ENCODE results near the gene PBRM1. TPM values are rescaled to one million over a fixed set of nuclear protein-coding genes. Genes with fewer than 3 reads are reported as not detected.

Gene PBRM1
- total and polyA plus RNA-seq, 2 of the 13 experiments (the other 11 are each of a cell fraction or from before 2014, with no cell fraction given), result 10.9 to 33.2 TPM

GRCh38 chr3:52507359-52507758 lies 178.4 kb downstream of the PBRM1 start (continued):
- TF ChIP-seq, protein P1, sequence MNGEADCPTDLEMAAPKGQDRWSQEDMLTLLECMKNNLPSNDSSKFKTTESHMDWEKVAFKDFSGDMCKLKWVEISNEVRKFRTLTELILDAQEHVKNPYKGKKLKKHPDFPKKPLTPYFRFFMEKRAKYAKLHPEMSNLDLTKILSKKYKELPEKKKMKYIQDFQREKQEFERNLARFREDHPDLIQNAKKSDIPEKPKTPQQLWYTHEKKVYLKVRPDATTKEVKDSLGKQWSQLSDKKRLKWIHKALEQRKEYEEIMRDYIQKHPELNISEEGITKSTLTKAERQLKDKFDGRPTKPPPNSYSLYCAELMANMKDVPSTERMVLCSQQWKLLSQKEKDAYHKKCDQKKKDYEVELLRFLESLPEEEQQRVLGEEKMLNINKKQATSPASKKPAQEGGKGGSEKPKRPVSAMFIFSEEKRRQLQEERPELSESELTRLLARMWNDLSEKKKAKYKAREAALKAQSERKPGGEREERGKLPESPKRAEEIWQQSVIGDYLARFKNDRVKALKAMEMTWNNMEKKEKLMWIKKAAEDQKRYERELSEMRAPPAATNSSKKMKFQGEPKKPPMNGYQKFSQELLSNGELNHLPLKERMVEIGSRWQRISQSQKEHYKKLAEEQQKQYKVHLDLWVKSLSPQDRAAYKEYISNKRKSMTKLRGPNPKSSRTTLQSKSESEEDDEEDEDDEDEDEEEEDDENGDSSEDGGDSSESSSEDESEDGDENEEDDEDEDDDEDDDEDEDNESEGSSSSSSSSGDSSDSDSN (CRISPR knock-in tag; IDR thresholded peaks at IDR 0.05), result peak; percentile 21; the same call in 1 of the 2 replicates
- 0 out of 2 replicates have a peak, but pooled peaks have one; percentile 20 for TF ChIP-seq ELF3 (CRISPR knock-in tag; IDR thresholded peaks at IDR 0.05)
- peak; percentile 39; the same call in 1 of the 2 replicates for TF ChIP-seq SOX5 (CRISPR knock-in tag; IDR thresholded peaks at IDR 0.05; ENCODE audit: borderline replicate concordance)
- TF ChIP-seq HIC2 (CRISPR knock-in tag; IDR thresholded peaks at IDR 0.05; ENCODE audit: low read depth), result peak; percentile 56; the same call in 1 of the 2 replicates
- TF ChIP-seq ZMAT3 (CRISPR knock-in tag; conservative IDR thresholded peaks at IDR 0.05), result no peak
- TF ChIP-seq, protein P2, sequence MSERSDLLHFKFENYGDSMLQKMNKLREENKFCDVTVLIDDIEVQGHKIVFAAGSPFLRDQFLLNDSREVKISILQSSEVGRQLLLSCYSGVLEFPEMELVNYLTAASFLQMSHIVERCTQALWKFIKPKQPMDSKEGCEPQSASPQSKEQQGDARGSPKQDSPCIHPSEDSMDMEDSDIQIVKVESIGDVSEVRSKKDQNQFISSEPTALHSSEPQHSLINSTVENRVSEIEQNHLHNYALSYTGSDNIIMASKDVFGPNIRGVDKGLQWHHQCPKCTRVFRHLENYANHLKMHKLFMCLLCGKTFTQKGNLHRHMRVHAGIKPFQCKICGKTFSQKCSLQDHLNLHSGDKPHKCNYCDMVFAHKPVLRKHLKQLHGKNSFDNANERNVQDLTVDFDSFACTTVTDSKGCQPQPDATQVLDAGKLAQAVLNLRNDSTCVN (CRISPR knock-in tag; IDR thresholded peaks at IDR 0.05; ENCODE audit: borderline replicate concordance), result peak; percentile 37; the same call in 1 of the 2 replicates
